Osteoblast (primary cell): ENCODE results near the gene BTBD17. TPM values are rescaled to one million over a fixed set of nuclear protein-coding genes. Genes with fewer than 3 reads are reported as not detected.
A peak's percentile ranks its signal among the peaks of the same experiment; 100 is the strongest.

ENCODE experiments used
- DNase-seq: peaks from one replicate; pipeline ENCODE4 v3.0.0; 2011; ENCODE audit warnings: low spot score, mixed read lengths; ENCODE audit not compliant: insufficient read length; ENCODE audit errors: missing footprints
- H2AFZ ChIP-seq: 2 replicates; pipeline ENCODE4 v1.6.0; 2011; ENCODE audit warnings: mild to moderate bottlenecking, low read length
- H3K27ac ChIP-seq: 2 replicates; pipeline ENCODE4 v1.5.1; 2011; ENCODE audit warnings: mild to moderate bottlenecking, low read depth, low read length, moderate library complexity
- H3K27me3 ChIP-seq: 2 replicates; pipeline ENCODE4 v1.6.0; 2012; ENCODE audit warnings: mild to moderate bottlenecking, control low read depth, inconsistent platforms, low read length, moderate library complexity; ENCODE audit not compliant: insufficient read depth
- H3K36me3 ChIP-seq: 2 replicates; pipeline ENCODE4 v1.5.1; 2011; ENCODE audit warnings: mild to moderate bottlenecking, low read length, control low read depth, moderate library complexity; ENCODE audit not compliant: insufficient read depth
- H3K4me1 ChIP-seq: 2 replicates; pipeline ENCODE4 v1.5.1; 2011; ENCODE audit warnings: mild to moderate bottlenecking, low read length, control low read depth, moderate library complexity; ENCODE audit not compliant: insufficient read depth
- H3K4me2 ChIP-seq: 2 replicates; pipeline ENCODE4 v1.6.0; 2011; ENCODE audit warnings: mild to moderate bottlenecking, low read length; ENCODE audit not compliant: insufficient read depth
- H3K4me3 ChIP-seq: fragments of 200-600 bp; sonication (generic); 3 replicates; pipeline ENCODE4 v1.5.1; 2012; ENCODE audit warnings: mild to moderate bottlenecking, low read length, inconsistent platforms; ENCODE audit not compliant: insufficient read depth
- H3K79me2 ChIP-seq: 2 replicates; pipeline ENCODE4 v1.6.0; 2012; ENCODE audit warnings: mild to moderate bottlenecking, low read length, control low read depth, inconsistent platforms; ENCODE audit not compliant: insufficient read depth
- H3K9me3 ChIP-seq: 2 replicates; pipeline ENCODE4 v1.5.1; 2011; ENCODE audit warnings: low read depth, low read length, control low read depth
- H4K20me1 ChIP-seq: 2 replicates; pipeline ENCODE4 v1.6.0; 2012; ENCODE audit warnings: mild to moderate bottlenecking, low read length, control low read depth; ENCODE audit not compliant: insufficient read depth
- CTCF ChIP-seq: IDR thresholded peaks from 2 replicates; pipeline ENCODE4 v1.5.1; 2011; ENCODE audit warnings: mild to moderate bottlenecking, low read depth, low read length, moderate library complexity; ENCODE audit errors: extremely low read depth
- total RNA-seq: library from RNA; depleted of rRNA; stranded (reverse); fragments of >200 nt; gene quantifications from 2 replicates; pipeline ENCODE4 v1.2.3, GENCODE V29; 2012

BTBD17 gene
- total RNA-seq, 1 donor = not detected

- H3K4me1 ChIP-seq = no peaks in the 10 kb centered on the region
- H3K27ac ChIP-seq = no peak overlapping the region
- H2AFZ ChIP-seq = no peak overlapping the region
- no peak overlapping the region for H3K4me2 ChIP-seq
- no peaks in the 10 kb centered on the region for H3K36me3 ChIP-seq
- H3K79me2 ChIP-seq = no peaks in the 10 kb centered on the region
- no peak for TF ChIP-seq CTCF
- DNase-seq = peak; percentile 88
- no peaks in the 10 kb centered on the region for H4K20me1 ChIP-seq
- peaks cover 11% of the 10 kb centered on the region for H3K27me3 ChIP-seq
- no peaks in the 10 kb centered on the region for H3K9me3 ChIP-seq
- H3K4me3 ChIP-seq = no peak overlapping the region
These were observed 10.0 kb downstream of the BTBD17 start for GRCh38 chr17:74351552-74352210.

- no peak overlapping the region for H3K4me3 ChIP-seq
- H3K27me3 ChIP-seq = peaks cover 3% of the 10 kb centered on the region
- H3K36me3 ChIP-seq = no peaks in the 10 kb centered on the region
- no peaks in the 10 kb centered on the region for H3K79me2 ChIP-seq
- no peak for DNase-seq
- no peak overlapping the region for H2AFZ ChIP-seq
- H3K4me1 ChIP-seq = no peaks in the 10 kb centered on the region
- no peak for TF ChIP-seq CTCF
- no peaks in the 10 kb centered on the region for H3K9me3 ChIP-seq
- H3K4me2 ChIP-seq = no peak overlapping the region
- no peak overlapping the region for H3K27ac ChIP-seq
- no peaks in the 10 kb centered on the region for H4K20me1 ChIP-seq
These were observed 11.2 kb downstream of the BTBD17 start for GRCh38 chr17:74350486-74350885.

DNA sequence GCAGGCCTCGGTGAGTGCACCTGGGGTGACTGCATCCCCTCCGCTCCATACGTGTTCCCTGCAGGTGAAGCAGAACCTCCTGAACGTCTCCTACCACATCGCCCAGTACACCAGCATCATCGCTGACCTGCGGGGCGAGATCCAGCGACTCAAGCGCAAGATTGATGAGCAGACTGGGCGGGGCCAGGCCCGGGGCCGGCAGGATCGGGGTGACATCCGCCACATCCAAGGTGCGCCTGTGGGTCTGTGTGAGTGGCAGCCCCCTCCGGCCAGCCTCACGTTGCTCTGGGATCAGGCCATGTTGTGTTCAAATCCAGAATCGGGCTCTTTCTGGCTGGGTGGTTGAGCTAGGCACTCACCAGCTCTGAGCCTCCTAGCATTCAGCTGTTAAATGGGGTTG lies 12.5 kb downstream of the BTBD17 start:
- no peak for DNase-seq
- H2AFZ ChIP-seq = no peak overlapping the region
- no peaks in the 10 kb centered on the region for H3K36me3 ChIP-seq
- H3K27ac ChIP-seq = no peak overlapping the region
- no peaks in the 10 kb centered on the region for H3K79me2 ChIP-seq
- no peaks in the 10 kb centered on the region for H3K4me1 ChIP-seq
- no peaks in the 10 kb centered on the region for H3K9me3 ChIP-seq
- TF ChIP-seq CTCF = no peak
- H3K27me3 ChIP-seq = peaks cover 3% of the 10 kb centered on the region
- H4K20me1 ChIP-seq = no peaks in the 10 kb centered on the region
- H3K4me3 ChIP-seq = no peak overlapping the region
- H3K4me2 ChIP-seq = no peak overlapping the region

GRCh38 chr17:74347646-74348045 lies 14.0 kb downstream of the BTBD17 start:
- Histone ChIP-seq H3K9me3 (no peaks in the 10 kb centered on the region), H3K36me3 (no peaks in the 10 kb centered on the region), H3K4me2 (no peak overlapping the region), H2AFZ (no peak overlapping the region), H3K4me3 (no peak overlapping the region), H3K27me3 (no peaks in the 10 kb centered on the region), H4K20me1 (no peaks in the 10 kb centered on the region), H3K4me1 (no peaks in the 10 kb centered on the region), H3K79me2 (no peaks in the 10 kb centered on the region), H3K27ac (no peak overlapping the region)
- no peak for TF ChIP-seq CTCF
- DNase-seq = no peak
